GM23338 (cell line): ENCODE measurements around the gene CHRNA5.

Experiments
- CREB1 ChIP-seq: fragments of 250-450 bp; sonication (Bioruptor Pico); IDR thresholded peaks from 2 replicates; pipeline ENCODE4 v1.5.0; 2020; ENCODE audit warnings: low read depth, mild to moderate bottlenecking, moderate library complexity
- CTCF ChIP-seq, 2 experiments: fragments of 200-600 bp in 1 of 2; sonication (generic) in 1 of 2; conservative IDR thresholded peaks; 2 replicates each; pipeline versions ENCODE4 v1.5.1 to v1.6.1; 2016 to 2017; ENCODE audit warnings: antibody characterized with exemption in 2 of 2, low read depth in 2 of 2, mild to moderate bottlenecking in 2 of 2, moderate library complexity in 1 of 2
- EZH2 ChIP-seq: fragments of 200-600 bp; sonication (generic); IDR thresholded peaks from one replicate; pipeline ENCODE4 v1.8.0; 2017; ENCODE audit warnings: antibody characterized with exemption, mild to moderate bottlenecking, low read depth; ENCODE audit not compliant: unreplicated experiment
- EZH2phosphoT487 ChIP-seq: fragments of 200-600 bp; sonication (generic); IDR thresholded peaks from one replicate; pipeline ENCODE4 v1.8.1; 2018; ENCODE audit warnings: antibody characterized with exemption; ENCODE audit not compliant: unreplicated experiment
- POLR2AphosphoS5 ChIP-seq: IDR thresholded peaks from 2 replicates; pipeline ENCODE4 v1.6.1; 2016; ENCODE audit warnings: antibody characterized with exemption, low read depth
- TF ChIP-seq, protein P1 (sequence below): IDR thresholded peaks from one replicate; pipeline ENCODE4 v1.6.1; 2018; ENCODE audit warnings: antibody characterized with exemption; ENCODE audit not compliant: unreplicated experiment

DNA sequence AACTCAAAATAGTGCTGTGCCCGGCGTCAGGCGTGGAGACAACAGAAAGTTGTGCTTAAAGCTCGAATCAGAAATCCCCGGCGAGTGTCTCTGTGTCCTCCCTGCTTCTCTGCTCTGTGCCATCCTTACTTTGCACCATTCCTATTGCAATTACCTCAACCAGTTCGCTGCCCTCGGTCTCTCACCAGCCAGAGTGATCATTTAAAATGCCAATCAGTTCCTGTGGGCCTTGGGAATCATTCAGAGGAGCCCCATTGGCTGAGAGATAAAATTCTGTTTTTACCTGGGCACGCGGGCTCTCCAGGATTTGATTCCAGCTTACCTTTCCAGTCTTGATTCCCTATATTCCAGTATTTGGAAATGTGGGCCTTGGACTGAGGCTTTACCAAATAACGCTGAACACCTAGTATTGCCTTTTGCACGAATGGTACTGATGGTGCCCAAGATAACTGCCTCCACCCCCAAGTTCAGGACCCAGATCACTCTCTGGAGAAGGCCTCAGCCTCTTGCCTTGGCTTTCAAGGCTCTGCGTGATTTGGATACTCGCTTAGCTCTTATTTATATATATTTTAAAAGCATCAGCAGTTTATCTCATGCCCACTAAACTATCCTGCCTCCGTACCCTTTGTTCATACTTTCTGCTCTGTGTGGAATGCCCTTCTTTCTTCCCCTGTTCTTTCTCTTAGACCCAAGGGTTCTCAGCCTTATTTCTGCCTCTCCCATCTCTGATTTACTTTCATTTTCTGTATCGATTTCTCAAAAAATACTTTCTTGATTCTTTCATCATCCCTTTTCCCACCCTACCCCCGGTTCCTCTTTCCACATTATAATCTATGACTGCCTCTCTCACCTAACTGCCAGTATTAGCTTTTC is 24.2 kb upstream of the CHRNA5 start:
- no peak for TF ChIP-seq CTCF (conservative IDR thresholded peaks at IDR 0.05; ENCODE audit: low read depth in 2 of 2)
- TF ChIP-seq EZH2 = no peak
- no peak for TF ChIP-seq POLR2AphosphoS5
- no peak for TF ChIP-seq EZH2phosphoT487
- TF ChIP-seq CREB1 (CRISPR knock-in tag) = no peak
- TF ChIP-seq, protein P1, sequence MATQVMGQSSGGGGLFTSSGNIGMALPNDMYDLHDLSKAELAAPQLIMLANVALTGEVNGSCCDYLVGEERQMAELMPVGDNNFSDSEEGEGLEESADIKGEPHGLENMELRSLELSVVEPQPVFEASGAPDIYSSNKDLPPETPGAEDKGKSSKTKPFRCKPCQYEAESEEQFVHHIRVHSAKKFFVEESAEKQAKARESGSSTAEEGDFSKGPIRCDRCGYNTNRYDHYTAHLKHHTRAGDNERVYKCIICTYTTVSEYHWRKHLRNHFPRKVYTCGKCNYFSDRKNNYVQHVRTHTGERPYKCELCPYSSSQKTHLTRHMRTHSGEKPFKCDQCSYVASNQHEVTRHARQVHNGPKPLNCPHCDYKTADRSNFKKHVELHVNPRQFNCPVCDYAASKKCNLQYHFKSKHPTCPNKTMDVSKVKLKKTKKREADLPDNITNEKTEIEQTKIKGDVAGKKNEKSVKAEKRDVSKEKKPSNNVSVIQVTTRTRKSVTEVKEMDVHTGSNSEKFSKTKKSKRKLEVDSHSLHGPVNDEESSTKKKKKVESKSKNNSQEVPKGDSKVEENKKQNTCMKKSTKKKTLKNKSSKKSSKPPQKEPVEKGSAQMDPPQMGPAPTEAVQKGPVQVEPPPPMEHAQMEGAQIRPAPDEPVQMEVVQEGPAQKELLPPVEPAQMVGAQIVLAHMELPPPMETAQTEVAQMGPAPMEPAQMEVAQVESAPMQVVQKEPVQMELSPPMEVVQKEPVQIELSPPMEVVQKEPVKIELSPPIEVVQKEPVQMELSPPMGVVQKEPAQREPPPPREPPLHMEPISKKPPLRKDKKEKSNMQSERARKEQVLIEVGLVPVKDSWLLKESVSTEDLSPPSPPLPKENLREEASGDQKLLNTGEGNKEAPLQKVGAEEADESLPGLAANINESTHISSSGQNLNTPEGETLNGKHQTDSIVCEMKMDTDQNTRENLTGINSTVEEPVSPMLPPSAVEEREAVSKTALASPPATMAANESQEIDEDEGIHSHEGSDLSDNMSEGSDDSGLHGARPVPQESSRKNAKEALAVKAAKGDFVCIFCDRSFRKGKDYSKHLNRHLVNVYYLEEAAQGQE = no peak
